ENCODE measurements around the gene FUT8. TPM values are rescaled to one million over a fixed set of nuclear protein-coding genes. Genes with fewer than 3 reads are reported as not detected.
A peak's percentile ranks its signal among the peaks of the same experiment; 100 is the strongest.

Gene FUT8
- total RNA-seq, 1 donor from 2014 or later = 44.3 TPM

DNA sequence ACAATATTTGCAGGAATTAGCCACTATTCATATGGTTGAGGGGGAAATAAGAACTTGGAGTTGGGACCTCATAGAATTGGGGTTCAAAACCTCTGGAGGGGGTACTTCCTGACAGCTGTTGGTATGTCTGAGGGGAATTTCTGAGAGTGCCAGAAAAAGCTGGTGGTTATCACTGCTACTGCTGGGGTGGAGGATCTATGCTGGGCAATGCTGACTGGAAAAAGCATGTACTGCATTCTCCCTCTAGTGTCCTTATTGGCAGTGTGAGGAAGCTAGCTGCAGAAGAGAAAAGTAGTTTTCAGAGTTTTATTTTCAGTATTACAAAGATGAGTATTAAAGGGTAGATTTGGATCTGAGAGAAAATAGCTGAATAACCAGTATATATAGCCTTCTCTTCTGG lies 88.8 kb downstream of the FUT8 start:
- no peak for DNase-seq (ENCODE audit: low read depth)
- TF ChIP-seq, protein P1, sequence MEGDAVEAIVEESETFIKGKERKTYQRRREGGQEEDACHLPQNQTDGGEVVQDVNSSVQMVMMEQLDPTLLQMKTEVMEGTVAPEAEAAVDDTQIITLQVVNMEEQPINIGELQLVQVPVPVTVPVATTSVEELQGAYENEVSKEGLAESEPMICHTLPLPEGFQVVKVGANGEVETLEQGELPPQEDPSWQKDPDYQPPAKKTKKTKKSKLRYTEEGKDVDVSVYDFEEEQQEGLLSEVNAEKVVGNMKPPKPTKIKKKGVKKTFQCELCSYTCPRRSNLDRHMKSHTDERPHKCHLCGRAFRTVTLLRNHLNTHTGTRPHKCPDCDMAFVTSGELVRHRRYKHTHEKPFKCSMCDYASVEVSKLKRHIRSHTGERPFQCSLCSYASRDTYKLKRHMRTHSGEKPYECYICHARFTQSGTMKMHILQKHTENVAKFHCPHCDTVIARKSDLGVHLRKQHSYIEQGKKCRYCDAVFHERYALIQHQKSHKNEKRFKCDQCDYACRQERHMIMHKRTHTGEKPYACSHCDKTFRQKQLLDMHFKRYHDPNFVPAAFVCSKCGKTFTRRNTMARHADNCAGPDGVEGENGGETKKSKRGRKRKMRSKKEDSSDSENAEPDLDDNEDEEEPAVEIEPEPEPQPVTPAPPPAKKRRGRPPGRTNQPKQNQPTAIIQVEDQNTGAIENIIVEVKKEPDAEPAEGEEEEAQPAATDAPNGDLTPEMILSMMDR (IDR thresholded peaks at IDR 0.05; ENCODE audit: insufficient read depth, low read length, poor library complexity, severe bottlenecking) = no peak
- no peak overlapping the region for H3K4me3 ChIP-seq (ENCODE audit: low read depth, low read length)
- no peaks in the 10 kb centered on the region for H3K27me3 ChIP-seq (ENCODE audit: control insufficient read depth, insufficient read depth, low read length)
- no peaks in the 10 kb centered on the region for H3K36me3 ChIP-seq (ENCODE audit: control insufficient read depth, insufficient read depth, low read length)

DNA sequence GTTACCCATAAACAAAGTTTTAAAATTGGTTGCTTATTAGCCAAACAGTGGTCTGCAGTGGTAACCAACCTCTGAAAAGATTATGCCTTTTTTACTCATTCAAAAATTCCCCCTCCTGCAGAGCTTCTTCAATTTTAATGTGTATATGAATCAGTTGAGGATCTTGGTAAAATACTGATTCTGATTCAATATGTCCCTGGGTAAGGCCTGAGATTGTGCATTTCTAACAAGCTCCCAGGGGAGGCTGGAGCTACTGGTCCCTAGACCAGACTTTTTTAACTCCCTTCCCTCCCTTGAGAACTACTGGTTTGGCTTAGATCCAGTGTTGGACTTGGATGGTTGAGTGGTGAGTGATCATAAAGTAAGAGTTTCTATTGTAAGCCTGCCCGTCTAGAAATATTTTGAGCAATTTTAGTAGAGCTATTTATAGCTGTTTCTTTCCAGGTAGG lies 90.2 kb downstream of the FUT8 start:
- DNase-seq (ENCODE audit: low read depth) = peak; percentile 55

GRCh38 chr14:65503771-65504170 lies 91.2 kb downstream of the FUT8 start:
- Histone ChIP-seq H3K4me3 (ENCODE audit: low read depth, low read length) (no peak overlapping the region), H3K36me3 (ENCODE audit: control insufficient read depth, insufficient read depth, low read length) (no peaks in the 10 kb centered on the region), H3K27me3 (ENCODE audit: control insufficient read depth, insufficient read depth, low read length) (no peaks in the 10 kb centered on the region)
- DNase-seq (ENCODE audit: low read depth) = no peak
- TF ChIP-seq, protein P1 (IDR thresholded peaks at IDR 0.05; ENCODE audit: insufficient read depth, low read length, poor library complexity, severe bottlenecking) = no peak

More for the DNA sequence above, 90.2 kb downstream of the FUT8 start:
- no peaks in the 10 kb centered on the region for H3K27me3 ChIP-seq (ENCODE audit: control insufficient read depth, insufficient read depth, low read length)
- H3K4me3 ChIP-seq (ENCODE audit: low read depth, low read length) = no peak overlapping the region
- no peaks in the 10 kb centered on the region for H3K36me3 ChIP-seq (ENCODE audit: control insufficient read depth, insufficient read depth, low read length)
- TF ChIP-seq, protein P1 (IDR thresholded peaks at IDR 0.05; ENCODE audit: insufficient read depth, low read length, poor library complexity, severe bottlenecking) = no peak

DNA sequence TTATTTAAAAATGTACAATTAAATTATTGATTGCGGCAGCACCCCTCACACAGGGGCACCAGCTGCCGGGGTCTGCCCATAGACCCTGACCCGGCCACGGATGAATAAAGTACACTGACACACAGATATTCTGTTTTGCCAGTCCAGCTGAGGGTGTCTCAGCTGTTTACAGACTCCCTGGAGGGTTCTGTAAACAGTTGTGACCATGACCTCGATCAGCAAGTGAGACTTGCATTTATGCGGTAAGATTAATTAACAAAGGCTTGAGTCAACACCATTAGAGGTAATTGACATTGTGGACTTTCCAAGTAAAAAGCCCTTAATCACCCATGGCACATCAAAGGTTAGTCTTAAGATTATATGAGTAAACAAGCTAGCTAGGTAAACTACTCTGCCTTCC lies 94.3 kb downstream of the FUT8 start:
- DNase-seq (ENCODE audit: low read depth) = no peak
- Histone ChIP-seq H3K27me3 (ENCODE audit: control insufficient read depth, insufficient read depth, low read length) (no peaks in the 10 kb centered on the region), H3K4me3 (ENCODE audit: low read depth, low read length) (no peak overlapping the region), H3K36me3 (ENCODE audit: control insufficient read depth, insufficient read depth, low read length) (no peaks in the 10 kb centered on the region)
- TF ChIP-seq, protein P1 (IDR thresholded peaks at IDR 0.05; ENCODE audit: insufficient read depth, low read length, poor library complexity, severe bottlenecking) = no peak

- TF ChIP-seq, protein P1 (IDR thresholded peaks at IDR 0.05; ENCODE audit: insufficient read depth, low read length, poor library complexity, severe bottlenecking) = no peak
- Histone ChIP-seq H3K4me3 (ENCODE audit: low read depth, low read length) (no peak overlapping the region), H3K27me3 (ENCODE audit: control insufficient read depth, insufficient read depth, low read length) (no peaks in the 10 kb centered on the region), H3K36me3 (ENCODE audit: control insufficient read depth, insufficient read depth, low read length) (no peaks in the 10 kb centered on the region)
- no peak for DNase-seq (ENCODE audit: low read depth)
Observed at GRCh38 chr14:65509842-65510241, 97.3 kb downstream of the FUT8 start.

- Histone ChIP-seq H3K4me3 (ENCODE audit: low read depth, low read length) (no peak overlapping the region), H3K27me3 (ENCODE audit: control insufficient read depth, insufficient read depth, low read length) (no peaks in the 10 kb centered on the region), H3K36me3 (ENCODE audit: control insufficient read depth, insufficient read depth, low read length) (no peaks in the 10 kb centered on the region)
- TF ChIP-seq, protein P1 (IDR thresholded peaks at IDR 0.05; ENCODE audit: insufficient read depth, low read length, poor library complexity, severe bottlenecking) = no peak
- no peak for DNase-seq (ENCODE audit: low read depth)
Observed at GRCh38 chr14:65513671-65514070, 101.1 kb downstream of the FUT8 start.
